PC-9 (cell line): ENCODE measurements around the gene TFAP2B.

Source experiments
- CTCF ChIP-seq: fragments of 200-600 bp; sonication (generic); conservative IDR thresholded peaks from 2 replicates; pipeline ENCODE4 v1.6.1; 2017; ENCODE audit warnings: mixed run types, antibody characterized with exemption, mild to moderate bottlenecking, moderate library complexity
- EZH2 ChIP-seq: fragments of 200-600 bp; sonication (generic); IDR thresholded peaks from 2 replicates; pipeline ENCODE4 v1.8.0; 2017; ENCODE audit warnings: antibody characterized with exemption, low read depth

- TF ChIP-seq CTCF (no peak), EZH2 (no peak)
These were observed 2.2 kb downstream of the TFAP2B start for GRCh38 chr6:50820869-50821264.
